ENCODE measurements around the gene GPRC5D.

Gene GPRC5D

GRCh38 chr12:12979126-12979525 is 27.2 kb upstream of the GPRC5D start:
- DNase-seq = no peak

- DNase-seq = no peak
These were observed 25.3 kb upstream of the GPRC5D start for GRCh38 chr12:12977231-12977630.

- DNase-seq = no peak
These were observed 24.4 kb upstream of the GPRC5D start for GRCh38 chr12:12976366-12976765.

- DNase-seq = no peak
These were observed 23.5 kb upstream of the GPRC5D start for GRCh38 chr12:12975322-12976077.

GRCh38 chr12:12974211-12974610 is 22.2 kb upstream of the GPRC5D start:
- DNase-seq = no peak

- no peak for DNase-seq
These were observed 21.0 kb upstream of the GPRC5D start for GRCh38 chr12:12973019-12973418.

- no peak for DNase-seq
These were observed 13.9 kb upstream of the GPRC5D start for GRCh38 chr12:12965836-12966235.

- DNase-seq = no peak
These were observed 12.3 kb upstream of the GPRC5D start for GRCh38 chr12:12964255-12964654.

- no peak for DNase-seq
These were observed 8.8 kb upstream of the GPRC5D start for GRCh38 chr12:12960639-12961209.

- DNase-seq = no peak
These were observed 6.9 kb upstream of the GPRC5D start for GRCh38 chr12:12958886-12959285.

GRCh38 chr12:12954878-12955625 is 3.1 kb upstream of the GPRC5D start:
- DNase-seq = no peak

- no peak for DNase-seq
These were observed 2.4 kb upstream of the GPRC5D start for GRCh38 chr12:12954356-12954755.

GRCh38 chr12:12951504-12951903 is 466 bp downstream of the GPRC5D start:
- no peak for DNase-seq

GRCh38 chr12:12947902-12948301 is 4.1 kb downstream of the GPRC5D start:
- DNase-seq = no peak

GRCh38 chr12:12946686-12947355 is 5.1 kb downstream of the GPRC5D start:
- no peak for DNase-seq

- DNase-seq = no peak
These were observed 6.4 kb downstream of the GPRC5D start for GRCh38 chr12:12945591-12945990.

GRCh38 chr12:12943586-12944260 is 8.2 kb downstream of the GPRC5D start:
- no peak for DNase-seq

- DNase-seq = no peak
These were observed 10.3 kb downstream of the GPRC5D start for GRCh38 chr12:12941450-12942350.

- DNase-seq = no peak
These were observed 12.1 kb downstream of the GPRC5D start for GRCh38 chr12:12939888-12940287.

- no peak for DNase-seq
These were observed 13.4 kb downstream of the GPRC5D start for GRCh38 chr12:12938541-12938940.

GRCh38 chr12:12936983-12937491 is 14.9 kb downstream of the GPRC5D start:
- no peak for DNase-seq

GRCh38 chr12:12934556-12934955 is 17.4 kb downstream of the GPRC5D start:
- no peak for DNase-seq
